ENCODE data around the gene BTG2.

The BTG2 gene, protein sequence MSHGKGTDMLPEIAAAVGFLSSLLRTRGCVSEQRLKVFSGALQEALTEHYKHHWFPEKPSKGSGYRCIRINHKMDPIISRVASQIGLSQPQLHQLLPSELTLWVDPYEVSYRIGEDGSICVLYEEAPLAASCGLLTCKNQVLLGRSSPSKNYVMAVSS

GRCh38 chr1:203304919-203305808 is at the start of gene BTG2:
BTG2 (plus strand) TSS chr1:203305519; CDS start chr1:203305607, 88 bp downstream.
- in situ Hi-C loops (cut with HindIII; ENCODE audit: low sequenced_read_pairs): no loop called here

DNA sequence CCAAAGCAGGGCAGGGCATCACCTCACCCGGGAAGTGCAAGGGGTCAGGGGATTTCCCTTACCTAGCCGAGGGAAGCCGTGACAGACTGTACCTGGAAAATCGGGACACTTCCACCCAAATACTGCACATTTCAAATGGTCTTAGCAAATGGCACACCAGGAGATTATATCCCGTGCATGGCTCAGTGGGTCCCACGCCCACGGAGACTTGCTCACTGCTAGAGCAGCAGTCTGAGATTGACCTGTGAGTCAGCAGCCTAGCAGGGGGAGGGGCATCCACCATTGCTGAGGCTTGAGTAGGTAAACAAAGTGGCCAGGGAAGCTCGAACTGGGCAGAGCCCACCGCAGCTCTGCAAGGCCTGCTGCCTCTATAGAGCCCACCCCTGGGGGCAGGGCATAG is 48.7 kb upstream of the BTG2 start:
- in situ Hi-C loops (cut with HindIII; ENCODE audit: low sequenced_read_pairs): loop anchor here (25.0 kb wide), 2 partner anchors 181 to 194 kb away; no protein-coding TSS in a partner anchor

GRCh38 chr1:203263496-203263895 is 41.8 kb upstream of the BTG2 start:
- in situ Hi-C loops (cut with HindIII; ENCODE audit: low sequenced_read_pairs): loop anchor here (25.0 kb wide), 2 partner anchors 174 to 201 kb away; no protein-coding TSS in a partner anchor

DNA sequence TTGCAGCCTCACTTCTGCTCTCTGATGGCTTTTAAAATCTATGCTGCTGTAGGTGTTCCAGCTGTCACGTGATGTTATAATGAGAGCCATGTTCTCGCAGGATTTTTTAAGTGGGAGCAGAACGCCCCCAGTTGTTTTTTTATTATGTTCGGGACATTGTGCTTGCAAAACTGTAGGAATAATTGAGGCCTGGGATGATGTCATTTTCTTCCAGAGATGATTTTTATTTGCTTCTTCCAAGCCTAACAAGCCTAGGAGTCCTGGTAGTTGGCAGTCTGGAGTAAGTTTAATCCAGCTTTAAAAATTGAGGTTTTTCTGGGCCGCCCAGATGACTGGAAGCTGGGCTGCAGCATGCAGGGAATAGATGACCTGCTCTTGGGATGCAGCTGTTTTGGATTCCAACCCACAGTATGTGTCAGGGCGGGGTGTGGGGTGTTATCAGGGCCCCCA is 41.2 kb upstream of the BTG2 start:
- in situ Hi-C loops (cut with HindIII; ENCODE audit: low sequenced_read_pairs): loop anchor here (25.0 kb wide), 2 partner anchors 173 to 202 kb away; no protein-coding TSS in a partner anchor

GRCh38 chr1:203265541-203265940 is 39.8 kb upstream of the BTG2 start:
- in situ Hi-C loops (cut with HindIII; ENCODE audit: low sequenced_read_pairs): loop anchor here (25.0 kb wide), 2 partner anchors 172 to 203 kb away; no protein-coding TSS in a partner anchor

- in situ Hi-C loops (cut with HindIII; ENCODE audit: low sequenced_read_pairs): loop anchor here (25.0 kb wide), 2 partner anchors 171 to 204 kb away; no protein-coding TSS in a partner anchor
These were observed 39.2 kb upstream of the BTG2 start for GRCh38 chr1:203266140-203266539.

- in situ Hi-C loops (cut with HindIII; ENCODE audit: low sequenced_read_pairs): loop anchor here (25.0 kb wide), 2 partner anchors 170 to 205 kb away; no protein-coding TSS in a partner anchor
These were observed 37.9 kb upstream of the BTG2 start for GRCh38 chr1:203267347-203267846.

DNA sequence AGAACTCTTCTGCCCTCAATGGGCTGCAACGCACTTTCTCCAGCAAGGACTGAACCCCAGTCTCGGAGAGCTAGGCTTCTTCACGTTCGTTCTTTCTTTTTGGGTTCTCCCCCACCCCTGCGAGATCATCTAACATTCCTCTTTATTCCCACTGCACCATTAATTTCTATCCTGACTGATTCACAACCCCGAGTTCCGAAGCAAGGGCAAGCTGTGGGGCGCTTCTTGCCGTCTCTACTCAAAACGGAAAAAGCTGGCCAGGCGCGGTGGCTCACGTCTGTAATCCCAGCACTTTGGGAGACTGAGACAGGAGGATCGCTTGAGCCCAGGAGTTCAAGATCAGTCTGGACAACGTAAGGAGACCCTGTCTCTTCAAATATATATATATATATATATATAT is 37.4 kb upstream of the BTG2 start:
- in situ Hi-C loops (cut with HindIII; ENCODE audit: low sequenced_read_pairs): loop anchor here (25.0 kb wide), 2 partner anchors 169 to 206 kb away; no protein-coding TSS in a partner anchor

GRCh38 chr1:203268901-203269653 is 36.2 kb upstream of the BTG2 start:
- in situ Hi-C loops (cut with HindIII; ENCODE audit: low sequenced_read_pairs): loop anchor here (25.0 kb wide), 2 partner anchors 168 to 207 kb away; no protein-coding TSS in a partner anchor

DNA sequence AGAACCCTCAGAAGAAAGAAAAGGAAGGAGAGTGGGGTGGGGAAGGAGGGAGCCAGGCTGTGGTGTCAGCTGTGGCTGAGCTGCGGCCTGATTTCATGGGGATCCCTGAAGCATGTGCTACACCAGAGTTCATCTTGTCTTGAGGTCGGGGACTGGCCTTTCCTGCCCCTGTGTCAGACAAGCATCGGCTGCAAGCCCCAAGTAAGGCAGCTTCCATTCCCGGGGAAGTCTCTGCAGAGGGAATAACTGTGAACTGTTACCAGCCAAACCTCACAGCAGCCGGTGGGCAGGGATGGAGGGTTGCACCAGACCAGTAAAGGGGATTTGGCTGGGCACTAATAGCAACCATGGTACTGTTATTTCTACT is 35.7 kb upstream of the BTG2 start:
- in situ Hi-C loops (cut with HindIII; ENCODE audit: low sequenced_read_pairs): loop anchor here (25.0 kb wide), 2 partner anchors 168 to 207 kb away; no protein-coding TSS in a partner anchor

GRCh38 chr1:203270448-203270847 is 34.9 kb upstream of the BTG2 start:
- in situ Hi-C loops (cut with HindIII; ENCODE audit: low sequenced_read_pairs): loop anchor here (25.0 kb wide), 2 partner anchors 167 to 208 kb away; no protein-coding TSS in a partner anchor

GRCh38 chr1:203271018-203271743 is 34.1 kb upstream of the BTG2 start:
- in situ Hi-C loops (cut with HindIII; ENCODE audit: low sequenced_read_pairs): loop anchor here (25.0 kb wide), 2 partner anchors 166 to 209 kb away; no protein-coding TSS in a partner anchor

GRCh38 chr1:203271962-203272632 is 33.2 kb upstream of the BTG2 start:
- in situ Hi-C loops (cut with HindIII; ENCODE audit: low sequenced_read_pairs): loop anchor here (25.0 kb wide), 2 partner anchors 165 to 210 kb away; no protein-coding TSS in a partner anchor

GRCh38 chr1:203272633-203273205 is 32.6 kb upstream of the BTG2 start:
- in situ Hi-C loops (cut with HindIII; ENCODE audit: low sequenced_read_pairs): loop anchor here (25.0 kb wide), 2 partner anchors 165 to 210 kb away; no protein-coding TSS in a partner anchor

DNA sequence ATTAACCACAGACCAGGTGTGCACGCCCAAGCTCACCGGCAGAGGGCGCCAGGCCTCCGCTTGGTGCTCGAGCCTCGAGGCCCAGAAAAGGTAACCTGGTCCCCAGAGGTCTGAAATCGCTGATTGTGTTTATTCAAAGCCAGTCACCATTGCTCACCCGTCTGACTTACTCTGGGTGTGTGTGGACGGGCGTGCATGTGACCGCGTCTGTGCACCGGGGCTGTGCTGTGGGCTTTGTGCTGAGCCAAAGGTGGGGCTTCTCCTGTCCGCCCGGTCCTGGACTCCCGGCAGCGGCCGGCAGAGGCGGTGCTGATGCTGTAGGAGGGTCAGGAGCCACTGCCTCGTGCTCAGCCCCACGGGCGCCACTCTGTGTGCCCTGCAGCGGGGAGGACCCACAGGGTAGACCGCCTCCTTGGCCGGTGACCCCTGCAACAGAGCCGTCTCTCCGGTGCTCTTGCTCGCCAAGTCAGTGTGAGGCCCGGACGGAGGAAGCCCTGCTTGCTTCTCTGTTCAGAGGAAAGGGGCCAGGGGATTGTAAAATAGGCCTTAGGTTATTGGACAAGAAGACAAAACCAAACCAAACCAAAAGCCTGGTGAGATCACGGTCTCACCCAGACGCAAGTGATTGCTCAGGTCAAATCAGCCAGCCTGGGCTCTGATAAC is 32.0 kb upstream of the BTG2 start:
- in situ Hi-C loops (cut with HindIII; ENCODE audit: low sequenced_read_pairs): loop anchor here (25.0 kb wide), 2 partner anchors 164 to 211 kb away; no protein-coding TSS in a partner anchor

- in situ Hi-C loops (cut with HindIII; ENCODE audit: low sequenced_read_pairs): loop anchor here (25.0 kb wide), 2 partner anchors 163 to 212 kb away; no protein-coding TSS in a partner anchor
These were observed 31.3 kb upstream of the BTG2 start for GRCh38 chr1:203273869-203274602.
